HFF-Myc (cell line): ENCODE results near the gene CACNA2D3.
A peak's percentile ranks its signal among the peaks of the same experiment; 100 is the strongest.

Experiments
- DNase-seq: peaks from one replicate; pipeline ENCODE4 v3.0.0-alpha.2; 2011; ENCODE audit warnings: low read depth; ENCODE audit errors: extremely low read depth
- H3K4me3 ChIP-seq: replicated peaks from 2 replicates; pipeline ENCODE4 v1.5.1; 2011; ENCODE audit warnings: low read depth, mild to moderate bottlenecking, control low read depth, low read length
- TF ChIP-seq, protein P1 (sequence below): IDR thresholded peaks from 2 replicates; pipeline ENCODE4 v1.5.1; 2012; ENCODE audit warnings: mild to moderate bottlenecking, low read depth, low read length, control low read depth; ENCODE audit errors: missing control alignments

Gene CACNA2D3

DNA sequence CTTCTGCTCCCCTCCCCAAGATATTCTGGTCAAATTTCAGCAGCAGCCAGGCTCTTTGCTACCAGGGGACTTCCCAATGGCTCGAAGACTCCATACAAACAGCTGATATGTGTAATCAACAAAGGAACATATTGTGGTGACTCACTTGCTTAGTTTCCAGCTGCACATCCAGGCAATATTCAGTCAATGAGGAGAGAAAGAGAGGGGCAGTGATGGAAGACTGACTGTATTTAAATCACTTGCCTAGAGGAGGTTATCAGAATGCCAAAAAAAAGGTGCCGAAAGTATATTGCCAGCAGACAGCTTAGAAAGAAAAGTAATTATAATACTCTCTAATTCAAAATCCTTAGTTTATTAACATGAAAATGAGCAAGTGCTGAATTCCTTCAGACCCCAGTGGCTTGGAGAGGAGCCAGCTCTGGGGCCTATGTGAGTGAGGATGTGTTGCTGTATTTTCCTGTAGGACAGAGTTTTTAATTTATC lies 569.0 kb downstream of the CACNA2D3 start:
- TF ChIP-seq, protein P1, sequence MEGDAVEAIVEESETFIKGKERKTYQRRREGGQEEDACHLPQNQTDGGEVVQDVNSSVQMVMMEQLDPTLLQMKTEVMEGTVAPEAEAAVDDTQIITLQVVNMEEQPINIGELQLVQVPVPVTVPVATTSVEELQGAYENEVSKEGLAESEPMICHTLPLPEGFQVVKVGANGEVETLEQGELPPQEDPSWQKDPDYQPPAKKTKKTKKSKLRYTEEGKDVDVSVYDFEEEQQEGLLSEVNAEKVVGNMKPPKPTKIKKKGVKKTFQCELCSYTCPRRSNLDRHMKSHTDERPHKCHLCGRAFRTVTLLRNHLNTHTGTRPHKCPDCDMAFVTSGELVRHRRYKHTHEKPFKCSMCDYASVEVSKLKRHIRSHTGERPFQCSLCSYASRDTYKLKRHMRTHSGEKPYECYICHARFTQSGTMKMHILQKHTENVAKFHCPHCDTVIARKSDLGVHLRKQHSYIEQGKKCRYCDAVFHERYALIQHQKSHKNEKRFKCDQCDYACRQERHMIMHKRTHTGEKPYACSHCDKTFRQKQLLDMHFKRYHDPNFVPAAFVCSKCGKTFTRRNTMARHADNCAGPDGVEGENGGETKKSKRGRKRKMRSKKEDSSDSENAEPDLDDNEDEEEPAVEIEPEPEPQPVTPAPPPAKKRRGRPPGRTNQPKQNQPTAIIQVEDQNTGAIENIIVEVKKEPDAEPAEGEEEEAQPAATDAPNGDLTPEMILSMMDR, result no peak
- DNase-seq, result peak; percentile 2
- H3K4me3 ChIP-seq, result no peak overlapping the region

DNA sequence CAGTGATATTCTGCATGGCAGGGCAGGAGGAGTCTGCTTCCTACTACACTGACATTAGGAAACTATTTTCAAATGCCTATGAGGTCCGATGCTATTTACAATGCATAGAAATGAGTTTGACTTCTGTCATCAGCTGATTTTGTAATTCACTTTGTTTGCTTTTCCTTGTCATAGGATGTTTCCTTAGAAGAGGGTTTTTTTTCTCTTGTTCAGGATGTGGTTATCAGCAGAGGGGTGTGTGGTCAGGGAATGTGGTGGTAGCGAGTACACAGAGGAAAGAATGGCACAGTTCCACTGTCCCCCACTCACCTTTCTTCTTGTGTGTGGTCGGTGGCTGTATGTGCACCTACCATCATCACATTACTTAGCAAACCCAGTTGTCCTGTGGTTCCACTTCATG lies 574.0 kb downstream of the CACNA2D3 start:
- TF ChIP-seq, protein P1, result no peak
- no peak for DNase-seq
- H3K4me3 ChIP-seq, result no peak overlapping the region

DNA sequence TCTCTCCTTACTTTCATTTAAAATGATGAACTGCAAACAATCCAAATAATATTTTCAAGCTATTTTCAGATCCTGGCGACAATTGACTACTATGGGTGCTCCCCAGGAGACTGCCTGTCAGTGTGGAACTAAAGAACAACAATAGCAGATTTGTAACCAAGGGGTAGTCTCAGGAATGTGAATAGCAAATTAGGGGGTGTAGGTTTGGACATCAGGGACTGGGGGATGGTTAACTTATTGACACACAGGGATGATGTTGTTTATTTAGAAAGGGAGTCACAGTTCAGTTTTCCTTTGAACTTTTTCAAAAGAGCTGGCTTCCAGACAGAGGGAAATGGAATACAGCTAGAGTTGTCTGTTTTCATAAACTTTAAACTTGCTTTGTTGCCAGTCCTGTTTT lies 575.7 kb downstream of the CACNA2D3 start:
- TF ChIP-seq, protein P1, result no peak
- no peak overlapping the region for H3K4me3 ChIP-seq
- DNase-seq, result no peak

DNA sequence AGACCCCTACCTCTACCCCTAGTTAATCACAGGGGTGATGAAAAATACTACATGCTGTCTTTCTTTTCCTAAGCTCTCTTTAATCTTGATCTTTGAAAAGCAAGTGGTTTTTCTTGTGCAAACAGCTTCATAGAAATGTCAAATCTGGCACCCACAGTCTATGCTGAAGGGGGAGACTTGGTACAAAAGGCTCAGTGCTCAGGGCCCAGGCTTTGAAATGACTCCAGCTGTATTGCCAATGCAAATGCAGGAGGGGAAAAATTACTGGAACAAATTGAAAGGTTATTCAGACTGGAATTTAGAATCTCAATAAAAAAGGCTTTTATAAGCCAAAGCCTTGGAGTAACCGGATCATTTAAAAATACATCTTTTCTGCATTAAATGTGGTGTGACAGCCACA lies 581.6 kb downstream of the CACNA2D3 start:
- no peak overlapping the region for H3K4me3 ChIP-seq
- no peak for DNase-seq
- TF ChIP-seq, protein P1, result no peak

DNA sequence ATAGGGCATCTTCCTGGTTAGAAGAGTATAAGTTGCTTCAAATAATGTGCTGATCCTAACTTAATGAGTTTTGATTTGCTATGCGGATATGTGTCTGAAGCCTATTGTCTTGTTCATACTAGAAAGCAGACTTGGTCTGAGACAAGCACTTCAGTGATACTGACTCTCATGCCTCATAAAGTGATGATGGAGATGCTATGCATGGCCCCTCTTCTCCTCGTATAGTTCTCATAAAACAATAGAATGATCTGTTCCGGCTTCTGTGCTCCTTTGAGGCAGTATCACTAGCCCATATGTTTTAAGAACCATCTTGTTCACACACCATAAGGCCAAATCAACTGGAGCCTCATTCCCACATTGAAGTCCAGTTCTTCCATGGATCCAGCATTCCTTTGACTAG lies 583.4 kb downstream of the CACNA2D3 start:
- no peak for DNase-seq
- no peak overlapping the region for H3K4me3 ChIP-seq
- TF ChIP-seq, protein P1, result no peak

DNA sequence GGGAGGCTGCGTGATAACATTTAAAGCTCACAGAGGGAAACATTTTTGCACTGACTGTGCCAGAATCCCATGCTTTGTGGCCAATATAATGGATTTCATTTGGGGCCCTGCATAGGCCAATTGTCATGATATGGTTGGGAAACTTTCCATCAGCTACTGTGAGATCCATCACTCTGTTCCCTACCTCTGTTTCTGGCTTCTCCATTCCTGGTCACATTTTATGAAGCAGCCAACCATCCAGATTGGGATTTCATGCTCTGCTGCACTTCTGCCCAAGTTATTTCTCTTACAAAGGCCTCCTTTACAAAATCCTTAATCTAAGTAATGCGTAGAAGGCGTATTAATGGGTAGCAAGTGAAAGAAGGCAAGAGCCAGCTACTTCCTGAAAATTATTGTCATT lies 584.4 kb downstream of the CACNA2D3 start:
- DNase-seq, result no peak

More for the DNA sequence above, 584.4 kb downstream of the CACNA2D3 start:
- TF ChIP-seq, protein P1, result no peak
- H3K4me3 ChIP-seq, result no peak overlapping the region
